BLaER1 (cell line): Measurements from ENCODE around the gene HEXA.

ENCODE experiments used
- H3K27ac ChIP-seq: shearing (Covaris generic); formaldehyde crosslinking; 2 replicates; pipeline ENCODE4 v1.8.1; 2022
- H3K27me3 ChIP-seq: shearing (Covaris generic); formaldehyde crosslinking; 2 replicates; pipeline ENCODE4 v1.8.1; 2022
- H3K36me3 ChIP-seq: shearing (Covaris generic); formaldehyde crosslinking; 2 replicates; pipeline ENCODE4 v1.8.1; 2022
- H3K4me1 ChIP-seq: shearing (Covaris generic); formaldehyde crosslinking; 2 replicates; pipeline ENCODE4 v1.8.1; 2022
- H3K4me2 ChIP-seq: shearing (Covaris generic); formaldehyde crosslinking; 2 replicates; pipeline ENCODE4 v1.8.1; 2022
- H3K4me3 ChIP-seq: shearing (Covaris generic); formaldehyde crosslinking; 2 replicates; pipeline ENCODE4 v1.8.1; 2022
- H3K9ac ChIP-seq: shearing (Covaris generic); formaldehyde crosslinking; 2 replicates; pipeline ENCODE4 v1.8.1; 2022
- H3K9me3 ChIP-seq: shearing (Covaris generic); formaldehyde crosslinking; 2 replicates; pipeline ENCODE4 v1.8.1; 2022
- H4K20me1 ChIP-seq: shearing (Covaris generic); formaldehyde crosslinking; 2 replicates; pipeline ENCODE4 v1.8.1; 2022
- Cebpa-rat ChIP-seq: shearing (Covaris generic); IDR thresholded peaks from 2 replicates; pipeline ENCODE4 v1.8.1; 2022

The HEXA gene

DNA sequence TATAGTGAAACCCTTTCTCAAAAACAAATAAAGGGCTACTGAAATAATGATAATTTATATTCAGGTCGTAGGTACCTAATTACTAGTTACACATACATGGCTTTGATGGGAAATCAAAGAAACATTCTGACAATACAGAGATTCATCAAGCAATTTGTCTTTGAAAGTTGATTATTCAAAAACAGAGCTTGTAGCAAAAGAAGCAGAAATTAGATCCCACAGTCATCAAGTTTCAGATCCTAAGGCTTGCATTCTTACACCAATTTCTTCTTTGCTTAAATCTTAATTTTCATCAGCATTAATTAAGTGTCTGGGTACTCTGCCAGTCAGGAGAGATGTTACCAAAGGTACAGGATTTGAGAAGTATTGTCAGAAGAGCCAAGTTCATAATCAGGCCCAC, 1.5 kb upstream of the HEXA start:
- H3K9ac ChIP-seq, result no peak overlapping the region
- peaks cover 43% of the 10 kb centered on the region for H3K4me1 ChIP-seq
- H3K4me3 ChIP-seq, result no peak overlapping the region
- H3K27me3 ChIP-seq, result no peaks in the 10 kb centered on the region
- H3K4me2 ChIP-seq, result peak overlapping the region; percentile 94; the same call in 1 of the 2 replicates
- no peak for TF ChIP-seq Cebpa-rat
- no peak overlapping the region for H3K27ac ChIP-seq
- H3K9me3 ChIP-seq, result no peaks in the 10 kb centered on the region
- H4K20me1 ChIP-seq, result peaks cover under 1% of the 10 kb centered on the region; the same call in 1 of the 2 replicates
- H3K36me3 ChIP-seq, result 0 out of 2 replicates have a peak, but pooled peaks cover 12% of the 10 kb centered on the region

DNA sequence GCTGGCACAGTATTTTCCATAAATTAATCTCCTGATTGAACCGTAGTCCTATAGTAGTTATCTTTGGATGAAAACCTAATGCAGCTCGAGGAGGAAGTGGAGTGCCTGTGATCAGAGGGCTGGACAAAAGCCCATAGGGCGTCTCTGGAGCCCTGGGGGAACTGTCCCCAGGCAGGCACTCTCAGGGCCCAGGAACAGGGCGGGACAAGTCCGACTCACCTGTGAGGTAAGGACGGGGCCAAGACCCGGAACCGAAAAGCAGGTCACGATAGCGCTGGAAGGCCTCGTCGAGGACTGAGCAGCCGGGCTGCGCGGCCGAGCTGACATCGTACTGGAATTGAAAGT, 341 bp downstream of the HEXA start:
- no peak for TF ChIP-seq Cebpa-rat
- Histone ChIP-seq H3K27me3 (no peaks in the 10 kb centered on the region), H3K36me3 (peaks cover 28% of the 10 kb centered on the region), H3K9ac (peak overlapping the region; percentile 91), H3K4me1 (peaks cover 37% of the 10 kb centered on the region), H4K20me1 (peaks cover 18% of the 10 kb centered on the region), H3K27ac (peak overlapping the region; percentile 88), H3K9me3 (no peaks in the 10 kb centered on the region), H3K4me2 (peak overlapping the region; percentile 94), H3K4me3 (peak overlapping the region; percentile 90)

DNA sequence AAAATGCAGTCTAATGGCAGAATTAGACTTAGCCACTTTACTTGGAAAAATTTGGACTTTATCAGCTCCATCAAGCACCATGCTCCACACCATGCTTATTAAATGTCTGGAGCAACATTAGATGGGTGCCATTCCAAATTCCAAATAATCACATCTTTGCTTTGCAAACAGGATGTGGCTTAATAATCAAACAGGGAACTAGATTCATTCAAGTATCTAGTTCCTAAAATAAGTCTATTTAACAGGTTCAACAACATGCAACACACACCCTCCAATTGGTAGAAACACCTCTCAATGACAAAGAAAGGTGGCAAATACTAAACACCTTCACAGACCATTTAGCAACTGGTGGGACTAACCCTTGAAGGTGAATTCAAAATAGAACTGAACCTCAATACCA, 3.5 kb downstream of the HEXA start:
- Histone ChIP-seq H3K9me3 (no peaks in the 10 kb centered on the region), H3K4me1 (peaks cover 52% of the 10 kb centered on the region), H3K36me3 (peaks cover 59% of the 10 kb centered on the region), H3K9ac (no peak overlapping the region), H3K4me2 (no peak overlapping the region), H3K27me3 (no peaks in the 10 kb centered on the region), H4K20me1 (peaks cover 48% of the 10 kb centered on the region), H3K4me3 (no peak overlapping the region), H3K27ac (no peak overlapping the region)
- no peak for TF ChIP-seq Cebpa-rat

DNA sequence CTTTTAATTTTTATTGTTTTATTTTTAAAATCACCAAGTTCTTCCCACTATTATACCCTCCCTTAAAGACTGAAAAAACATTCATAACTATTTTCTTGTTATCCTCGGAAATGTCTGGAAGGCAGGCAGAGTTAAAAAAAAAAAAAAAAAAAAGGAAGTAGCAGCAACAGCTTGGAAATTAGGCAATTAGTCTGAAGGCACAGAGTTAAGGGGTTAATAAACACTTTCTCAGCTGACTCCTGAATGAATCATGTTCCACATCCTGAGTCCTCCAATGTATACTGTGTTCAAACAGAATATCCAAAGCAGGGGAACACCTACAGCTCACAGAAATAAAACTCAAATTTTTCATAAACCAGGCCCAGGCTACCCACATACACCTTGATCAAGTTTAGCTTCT, 5.8 kb downstream of the HEXA start:
- H3K36me3 ChIP-seq, result peaks cover 65% of the 10 kb centered on the region
- TF ChIP-seq Cebpa-rat, result no peak
- H3K4me1 ChIP-seq, result peaks cover 60% of the 10 kb centered on the region
- H3K4me3 ChIP-seq, result no peak overlapping the region
- H3K4me2 ChIP-seq, result no peak overlapping the region
- no peak overlapping the region for H3K27ac ChIP-seq
- H3K9me3 ChIP-seq, result no peaks in the 10 kb centered on the region
- H3K27me3 ChIP-seq, result no peaks in the 10 kb centered on the region
- no peak overlapping the region for H3K9ac ChIP-seq
- peaks cover 70% of the 10 kb centered on the region for H4K20me1 ChIP-seq

DNA sequence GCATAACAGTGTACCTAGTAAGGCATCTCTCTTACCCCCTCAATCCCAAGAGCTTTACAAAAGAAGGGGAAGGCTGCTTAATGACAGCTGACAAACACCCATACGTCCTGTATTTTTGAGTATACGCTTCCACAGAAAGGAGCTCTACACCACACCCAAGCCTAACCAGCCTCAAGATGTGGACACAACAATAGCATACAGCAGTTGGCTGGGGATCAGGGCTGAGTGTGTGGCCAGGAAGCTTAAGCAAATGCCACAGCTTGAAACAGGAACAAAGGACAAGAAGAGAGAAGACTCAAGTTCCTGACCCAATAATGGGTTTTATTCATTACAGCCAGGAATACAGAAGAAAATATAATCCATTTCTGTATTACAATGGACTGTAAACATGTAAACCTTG, 6.9 kb downstream of the HEXA start:
- H3K4me1 ChIP-seq, result peaks cover 49% of the 10 kb centered on the region
- TF ChIP-seq Cebpa-rat, result no peak
- no peak overlapping the region for H3K4me3 ChIP-seq
- H3K4me2 ChIP-seq, result no peak overlapping the region
- peaks cover 65% of the 10 kb centered on the region for H3K36me3 ChIP-seq
- no peaks in the 10 kb centered on the region for H3K9me3 ChIP-seq
- peaks cover 76% of the 10 kb centered on the region for H4K20me1 ChIP-seq
- no peak overlapping the region for H3K27ac ChIP-seq
- no peaks in the 10 kb centered on the region for H3K27me3 ChIP-seq
- no peak overlapping the region for H3K9ac ChIP-seq

DNA sequence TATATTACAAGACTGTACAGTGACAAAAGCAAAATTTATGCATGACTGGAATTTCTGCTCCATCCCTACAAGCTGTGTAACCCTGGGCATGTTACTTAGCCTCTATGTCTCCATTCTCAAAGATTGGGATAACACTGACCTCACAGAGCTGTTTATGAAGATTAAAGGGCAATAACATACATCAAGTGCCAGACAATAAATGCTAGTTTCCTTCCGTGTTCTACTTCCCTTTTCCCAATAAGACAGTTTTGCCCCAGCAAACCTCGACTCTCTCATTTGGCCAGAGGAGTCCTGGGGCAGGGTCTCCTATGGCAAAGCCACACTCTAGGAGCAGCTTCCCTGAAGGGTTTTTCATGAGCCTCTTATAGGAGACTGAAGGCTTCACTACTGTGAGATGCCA, 7.5 kb downstream of the HEXA start:
- Histone ChIP-seq H3K9me3 (no peaks in the 10 kb centered on the region), H3K4me1 (peaks cover 43% of the 10 kb centered on the region), H3K9ac (no peak overlapping the region), H3K27ac (no peak overlapping the region), H3K27me3 (no peaks in the 10 kb centered on the region), H3K4me2 (no peak overlapping the region; the same call in 1 of the 2 replicates), H3K36me3 (peaks cover 64% of the 10 kb centered on the region), H3K4me3 (no peak overlapping the region), H4K20me1 (peaks cover 78% of the 10 kb centered on the region)
- no peak for TF ChIP-seq Cebpa-rat

DNA sequence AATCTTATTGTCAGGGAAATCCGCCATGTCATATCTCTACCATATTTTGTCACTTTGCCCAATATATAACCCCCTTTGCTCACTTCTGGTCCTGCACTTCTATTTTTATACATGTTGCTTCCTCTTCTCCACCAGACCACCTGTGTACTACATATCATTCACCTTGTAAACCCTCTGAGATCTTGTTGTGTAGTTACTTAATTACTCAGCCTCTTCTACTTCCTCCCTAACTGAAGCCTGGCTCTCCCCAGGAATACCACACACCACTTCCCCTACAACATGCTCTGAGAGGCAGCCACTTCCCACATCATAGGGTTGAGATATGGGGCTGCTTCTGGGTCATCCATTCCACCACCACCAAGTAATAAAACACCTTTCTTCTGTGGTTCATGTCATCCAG, 10.0 kb downstream of the HEXA start:
- H3K9ac ChIP-seq, result no peak overlapping the region
- H3K4me1 ChIP-seq, result peaks cover 36% of the 10 kb centered on the region
- H3K36me3 ChIP-seq, result peaks cover 54% of the 10 kb centered on the region
- TF ChIP-seq Cebpa-rat, result no peak
- H3K9me3 ChIP-seq, result no peaks in the 10 kb centered on the region
- no peaks in the 10 kb centered on the region for H3K27me3 ChIP-seq
- H3K4me2 ChIP-seq, result peak overlapping the region; percentile 59
- H3K4me3 ChIP-seq, result no peak overlapping the region
- H4K20me1 ChIP-seq, result peaks cover 89% of the 10 kb centered on the region
- no peak overlapping the region for H3K27ac ChIP-seq

DNA sequence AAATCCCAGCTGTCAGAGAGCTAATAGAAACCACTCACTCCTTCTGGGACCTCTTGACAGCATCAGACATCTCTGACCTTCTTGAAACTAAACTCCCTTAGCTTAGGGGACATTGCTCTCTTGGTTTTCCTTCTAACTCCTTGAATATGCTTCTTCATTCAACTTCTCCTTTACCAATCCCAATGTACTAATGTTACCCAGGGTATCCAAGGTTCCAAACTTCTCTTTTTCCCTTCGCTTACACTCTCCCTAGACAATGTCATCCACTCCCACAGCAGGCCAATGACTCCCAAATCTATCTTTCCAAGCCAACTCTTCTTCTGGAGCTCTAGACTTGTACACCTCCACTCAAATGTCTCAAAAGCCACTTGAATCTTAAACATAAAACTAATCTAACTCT, 14.6 kb downstream of the HEXA start:
- peaks cover 52% of the 10 kb centered on the region for H3K36me3 ChIP-seq
- no peak overlapping the region for H3K9ac ChIP-seq
- H4K20me1 ChIP-seq, result peaks cover 92% of the 10 kb centered on the region
- no peaks in the 10 kb centered on the region for H3K27me3 ChIP-seq
- H3K4me1 ChIP-seq, result peaks cover 9% of the 10 kb centered on the region
- no peak overlapping the region for H3K27ac ChIP-seq
- no peak overlapping the region for H3K4me3 ChIP-seq
- no peak overlapping the region for H3K4me2 ChIP-seq
- no peaks in the 10 kb centered on the region for H3K9me3 ChIP-seq
- no peak for TF ChIP-seq Cebpa-rat

DNA sequence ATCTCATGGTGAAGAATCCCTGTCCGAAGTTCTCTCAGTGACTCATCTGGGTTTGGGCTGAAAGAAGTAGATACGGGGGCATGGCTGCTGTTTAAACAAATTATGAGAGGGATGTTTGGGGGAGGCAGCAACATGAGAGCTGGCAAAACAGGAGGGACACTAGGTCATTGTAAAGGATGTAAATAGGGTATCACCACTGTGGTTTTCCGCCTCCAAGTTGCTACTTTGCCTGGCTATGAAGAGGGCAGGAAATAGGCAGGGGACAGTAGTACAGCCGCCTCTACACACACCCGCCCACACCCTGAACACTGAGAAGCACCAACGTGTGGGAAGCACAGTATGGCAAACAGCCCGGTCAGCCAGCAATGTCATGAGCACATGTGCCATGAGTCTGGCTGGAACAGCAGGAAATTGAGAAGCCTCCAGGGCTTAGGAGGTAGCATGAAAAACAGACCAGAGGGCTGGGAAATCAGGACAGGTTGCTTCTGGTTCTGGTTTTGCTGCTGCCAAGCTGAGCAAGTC, 17.1 kb downstream of the HEXA start:
- H3K36me3 ChIP-seq, result peaks cover 77% of the 10 kb centered on the region
- no peaks in the 10 kb centered on the region for H3K4me1 ChIP-seq
- H4K20me1 ChIP-seq, result peaks cover 93% of the 10 kb centered on the region
- no peak overlapping the region for H3K27ac ChIP-seq
- no peak overlapping the region for H3K9ac ChIP-seq
- H3K4me2 ChIP-seq, result no peak overlapping the region
- H3K9me3 ChIP-seq, result no peaks in the 10 kb centered on the region
- no peak overlapping the region for H3K4me3 ChIP-seq
- no peak for TF ChIP-seq Cebpa-rat
- no peaks in the 10 kb centered on the region for H3K27me3 ChIP-seq

DNA sequence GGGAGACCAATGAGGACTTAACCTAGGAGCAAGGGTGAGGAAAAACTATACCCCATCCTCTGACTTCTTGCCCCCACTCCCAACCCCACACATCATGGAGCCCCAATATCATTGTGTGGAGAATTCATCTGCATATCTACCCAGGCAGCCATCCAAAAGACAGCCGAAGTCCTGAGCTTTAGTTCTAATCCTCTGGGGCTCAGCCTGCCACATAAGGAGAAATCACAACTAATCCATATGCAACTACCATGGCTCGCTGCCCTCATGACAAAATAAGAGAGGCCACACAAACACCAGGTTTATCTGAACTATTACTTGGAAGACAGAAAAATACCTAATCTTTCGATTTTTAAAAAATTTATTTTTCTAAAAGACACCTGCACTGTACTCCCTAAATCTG, 17.7 kb downstream of the HEXA start:
- H3K9ac ChIP-seq, result no peak overlapping the region
- no peak for TF ChIP-seq Cebpa-rat
- no peak overlapping the region for H3K4me3 ChIP-seq
- peaks cover 79% of the 10 kb centered on the region for H3K36me3 ChIP-seq
- no peak overlapping the region for H3K27ac ChIP-seq
- no peak overlapping the region for H3K4me2 ChIP-seq
- peaks cover 89% of the 10 kb centered on the region for H4K20me1 ChIP-seq
- H3K27me3 ChIP-seq, result no peaks in the 10 kb centered on the region
- no peaks in the 10 kb centered on the region for H3K9me3 ChIP-seq
- H3K4me1 ChIP-seq, result no peaks in the 10 kb centered on the region

DNA sequence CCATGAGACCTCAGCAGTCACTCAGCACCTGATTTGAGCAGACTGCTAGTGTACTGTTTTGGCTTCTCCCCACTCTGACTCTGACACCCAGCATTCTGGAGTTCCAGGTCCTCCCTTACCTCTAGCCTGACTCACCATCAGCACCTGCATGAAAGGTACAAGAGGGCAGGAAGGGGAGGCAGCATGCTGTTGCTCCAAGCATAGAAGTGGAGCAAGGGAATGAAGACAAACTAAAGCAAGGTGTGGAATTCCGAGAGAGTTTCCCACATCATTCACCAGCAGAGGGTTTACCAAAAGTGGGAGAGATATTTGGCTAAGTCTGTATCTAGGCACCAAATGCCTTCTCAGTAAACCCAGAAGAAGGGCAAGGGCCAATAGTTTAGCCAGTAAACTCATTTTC, 21.3 kb downstream of the HEXA start:
- Histone ChIP-seq H3K9ac (no peak overlapping the region), H4K20me1 (peaks cover 52% of the 10 kb centered on the region), H3K4me2 (no peak overlapping the region), H3K4me1 (no peaks in the 10 kb centered on the region), H3K27ac (no peak overlapping the region), H3K9me3 (no peaks in the 10 kb centered on the region), H3K36me3 (peaks cover 99% of the 10 kb centered on the region), H3K4me3 (no peak overlapping the region), H3K27me3 (no peaks in the 10 kb centered on the region)
- TF ChIP-seq Cebpa-rat, result no peak
